Sigmoid colon (tissue), 7 donors: ENCODE measurements around the gene PLCD1. TPM values are rescaled to one million over a fixed set of nuclear protein-coding genes. Genes with fewer than 3 reads are reported as not detected.
A peak's percentile ranks its signal among the peaks of the same experiment; 100 is the strongest.

Experiments
- DNase-seq: peaks from one replicate; pipeline ENCODE4 v3.0.0-alpha.2; 2019
- H3K27ac ChIP-seq, 4 donors: fragments of 200-600 bp; sonication (generic); one replicate each; pipeline ENCODE4 v1.5.1; 2016 to 2019; ENCODE audit warnings: mild to moderate bottlenecking in 1 of 4
- H3K27me3 ChIP-seq, 3 donors: fragments of 200-600 bp; sonication (generic); one replicate each; pipeline ENCODE4 v1.5.1; 2019; ENCODE audit warnings: mild to moderate bottlenecking in 1 of 3
- H3K36me3 ChIP-seq, 4 donors: fragments of 200-600 bp; sonication (generic); one replicate each; pipeline ENCODE4 v1.5.1; 2016 to 2019
- H3K4me1 ChIP-seq, 4 donors: fragments of 200-600 bp; sonication (generic); one replicate each; pipeline ENCODE4 v1.5.1; 2017 to 2019
- H3K4me3 ChIP-seq, 4 donors: fragments of 200-600 bp; sonication (generic); one replicate each; pipeline ENCODE4 v1.5.1; 2017 to 2019; ENCODE audit warnings: mild to moderate bottlenecking in 2 of 4, moderate library complexity in 1 of 4
- H3K9me3 ChIP-seq, 4 donors: fragments of 200-600 bp in 3 of 4; sonication (generic) in 3 of 4; one replicate each; pipeline versions ENCODE4 v1.5.1 to v1.6.1; 2013 to 2019
- EP300 ChIP-seq, 4 donors: sonication (generic); formaldehyde crosslinking; IDR thresholded peaks; one replicate each; pipeline ENCODE4 v1.6.1; 2017; ENCODE audit warnings: antibody characterized with exemption in 4 of 4
- POLR2A ChIP-seq, 2 donors: fragments of 450-650 bp; IDR thresholded peaks; one replicate each; pipeline ENCODE4 v1.6.1; 2016; ENCODE audit warnings: antibody characterized with exemption in 2 of 2, mild to moderate bottlenecking in 2 of 2, moderate library complexity in 2 of 2
- POLR2AphosphoS5 ChIP-seq, 4 donors: sonication (generic); formaldehyde crosslinking; IDR thresholded peaks; one replicate each; pipeline ENCODE4 v1.6.1; 2017; ENCODE audit warnings: antibody characterized with exemption in 4 of 4
- WGBS, 2 donors: extraction: QIAGEN DNeasy Blood & Tissue Kit; methylation state at CpG; one replicate each; pipeline ENCODE4 v1.1.7; 2013; 5-methylcytosine and 5-hydroxymethylcytosine counted together
- intact Hi-C: fragments of 100-400 bp; cut with DNase I; formaldehyde crosslinking; loops from one replicate; pipeline ENCODE4 v1.15.1; 2023
- polyA plus RNA-seq, 3 donors: library from polyadenylated mRNA; stranded (reverse); fragments of 200-250 nt; gene quantifications; one replicate each; pipeline ENCODE4 v1.2.3, GENCODE V29; 2013
- total RNA-seq, 4 donors: library from RNA; depleted of rRNA; stranded (reverse); fragments of >200 nt; gene quantifications; one replicate each; pipeline ENCODE4 v1.1.0, GENCODE V29; 2016
- TF ChIP-seq, protein P1 (sequence below), 4 experiments: fragments of 450-650 bp in 3 of 4; fragments of 200-600 bp in 1 of 4; IDR thresholded peaks; one replicate each; pipeline ENCODE4 v1.5.1; 2016 to 2019; ENCODE audit warnings: antibody characterized with exemption in 4 of 4, mild to moderate bottlenecking in 3 of 4, moderate library complexity in 2 of 4
- donor health status: healthy with polysubstance abuse.
- donor health status: Bipolar disorder and iron deficiency.
- donor health status: healthy.

PLCD1 gene
- total and polyA plus RNA-seq, 7 donors: 10.3 to 139 (median 22.7) TPM

DNA sequence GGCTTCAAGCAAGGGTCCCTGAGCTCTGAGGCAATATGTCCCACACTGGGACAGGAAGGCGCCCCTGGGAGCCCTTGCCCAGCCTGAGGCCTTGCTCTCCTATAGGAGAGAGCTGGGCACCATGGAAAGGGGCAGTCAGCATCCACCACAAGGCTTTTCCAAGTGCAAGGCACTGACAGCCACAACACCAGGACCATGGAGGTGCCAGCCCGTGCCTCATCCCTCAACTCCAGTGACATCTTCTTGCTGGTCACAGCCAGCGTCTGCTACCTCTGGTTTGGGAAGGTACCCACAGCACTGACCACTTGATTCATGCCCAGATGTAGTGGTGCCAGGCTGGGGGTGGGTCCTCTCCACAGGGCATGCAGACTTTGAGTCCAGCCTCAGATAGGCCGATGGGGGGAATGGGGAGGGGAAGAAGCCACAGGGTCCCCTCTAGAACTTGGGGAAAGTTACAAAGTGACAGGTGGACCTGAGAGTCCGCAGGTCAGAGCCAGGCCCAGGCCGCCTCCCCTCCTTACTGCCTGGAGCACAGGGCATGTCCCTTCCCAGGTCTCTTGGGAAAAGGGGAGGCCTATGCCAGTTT, 27.1 kb downstream of the PLCD1 start:
- H3K9me3 ChIP-seq: no peaks in the 10 kb centered on the region
- WGBS, 2 donors: 91 to 97% methylated on average over 6 of the region's 6 CpGs
- H3K27me3 ChIP-seq: no peaks in the 10 kb centered on the region
- intact Hi-C loops: loop anchor here (2.0 kb wide), 1 partner anchor 148 kb away; no protein-coding TSS in a partner anchor
- no peak overlapping the region for H3K4me3 ChIP-seq
- H3K4me1 ChIP-seq: peaks cover 0 to 35% (median 18%) of the 10 kb centered on the region in 4 donors
- TF ChIP-seq, protein P1, sequence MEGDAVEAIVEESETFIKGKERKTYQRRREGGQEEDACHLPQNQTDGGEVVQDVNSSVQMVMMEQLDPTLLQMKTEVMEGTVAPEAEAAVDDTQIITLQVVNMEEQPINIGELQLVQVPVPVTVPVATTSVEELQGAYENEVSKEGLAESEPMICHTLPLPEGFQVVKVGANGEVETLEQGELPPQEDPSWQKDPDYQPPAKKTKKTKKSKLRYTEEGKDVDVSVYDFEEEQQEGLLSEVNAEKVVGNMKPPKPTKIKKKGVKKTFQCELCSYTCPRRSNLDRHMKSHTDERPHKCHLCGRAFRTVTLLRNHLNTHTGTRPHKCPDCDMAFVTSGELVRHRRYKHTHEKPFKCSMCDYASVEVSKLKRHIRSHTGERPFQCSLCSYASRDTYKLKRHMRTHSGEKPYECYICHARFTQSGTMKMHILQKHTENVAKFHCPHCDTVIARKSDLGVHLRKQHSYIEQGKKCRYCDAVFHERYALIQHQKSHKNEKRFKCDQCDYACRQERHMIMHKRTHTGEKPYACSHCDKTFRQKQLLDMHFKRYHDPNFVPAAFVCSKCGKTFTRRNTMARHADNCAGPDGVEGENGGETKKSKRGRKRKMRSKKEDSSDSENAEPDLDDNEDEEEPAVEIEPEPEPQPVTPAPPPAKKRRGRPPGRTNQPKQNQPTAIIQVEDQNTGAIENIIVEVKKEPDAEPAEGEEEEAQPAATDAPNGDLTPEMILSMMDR (IDR thresholded peaks at IDR 0.05): no peak
- TF ChIP-seq EP300 (IDR thresholded peaks at IDR 0.05) (no peak), POLR2AphosphoS5 (IDR thresholded peaks at IDR 0.05) (no peak), POLR2A (IDR thresholded peaks at IDR 0.05) (no peak)
- no peak overlapping the region for H3K27ac ChIP-seq
- H3K36me3 ChIP-seq: peaks cover 0 to 30% (median 7%) of the 10 kb centered on the region in 4 donors
- DNase-seq: peak; percentile 67

DNA sequence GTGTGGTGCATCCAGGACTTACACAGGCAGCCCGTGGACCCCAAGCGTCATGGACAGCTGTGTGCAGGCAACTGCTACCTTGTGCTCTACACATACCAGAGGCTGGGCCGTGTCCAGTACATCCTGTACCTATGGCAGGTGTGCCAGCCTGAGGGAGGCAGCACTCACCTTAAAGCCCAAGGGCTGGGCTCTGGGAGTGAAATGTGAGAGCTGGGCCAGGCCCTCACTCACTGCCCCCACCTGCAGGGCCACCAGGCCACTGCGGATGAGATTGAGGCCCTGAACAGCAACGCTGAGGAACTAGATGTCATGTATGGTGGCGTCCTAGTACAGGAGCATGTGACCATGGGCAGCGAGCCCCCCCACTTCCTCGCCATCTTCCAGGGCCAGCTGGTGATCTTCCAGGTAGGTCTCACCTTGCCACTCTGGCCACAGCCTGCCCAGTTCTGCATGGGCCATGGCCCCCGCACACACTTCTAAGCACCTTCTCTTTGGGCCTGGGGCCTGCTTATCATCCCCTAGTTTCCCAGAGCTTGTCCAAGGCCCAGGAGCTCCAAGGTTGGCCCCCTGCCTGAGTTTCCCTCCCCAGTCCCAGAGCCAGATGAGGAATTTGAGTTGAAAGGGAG, 27.9 kb downstream of the PLCD1 start:
- TF ChIP-seq POLR2AphosphoS5 (IDR thresholded peaks at IDR 0.05) (no peak), POLR2A (IDR thresholded peaks at IDR 0.05) (no peak), EP300 (IDR thresholded peaks at IDR 0.05) (no peak)
- TF ChIP-seq, protein P1 (IDR thresholded peaks at IDR 0.05): no peak
- H3K36me3 ChIP-seq: peaks cover 0 to 24% (median 5%) of the 10 kb centered on the region in 4 donors
- H3K4me1 ChIP-seq: peaks cover 0 to 35% (median 18%) of the 10 kb centered on the region in 4 donors
- H3K9me3 ChIP-seq: no peaks in the 10 kb centered on the region
- intact Hi-C loops: loop anchor here (2.0 kb wide), 1 partner anchor 147 kb away; no protein-coding TSS in a partner anchor
- DNase-seq: peak; percentile 63
- WGBS, 2 donors: 72 to 90% methylated on average over 9 of the region's 9 CpGs
- H3K27me3 ChIP-seq: no peaks in the 10 kb centered on the region
- H3K4me3 ChIP-seq: no peak overlapping the region
- no peak overlapping the region for H3K27ac ChIP-seq

DNA sequence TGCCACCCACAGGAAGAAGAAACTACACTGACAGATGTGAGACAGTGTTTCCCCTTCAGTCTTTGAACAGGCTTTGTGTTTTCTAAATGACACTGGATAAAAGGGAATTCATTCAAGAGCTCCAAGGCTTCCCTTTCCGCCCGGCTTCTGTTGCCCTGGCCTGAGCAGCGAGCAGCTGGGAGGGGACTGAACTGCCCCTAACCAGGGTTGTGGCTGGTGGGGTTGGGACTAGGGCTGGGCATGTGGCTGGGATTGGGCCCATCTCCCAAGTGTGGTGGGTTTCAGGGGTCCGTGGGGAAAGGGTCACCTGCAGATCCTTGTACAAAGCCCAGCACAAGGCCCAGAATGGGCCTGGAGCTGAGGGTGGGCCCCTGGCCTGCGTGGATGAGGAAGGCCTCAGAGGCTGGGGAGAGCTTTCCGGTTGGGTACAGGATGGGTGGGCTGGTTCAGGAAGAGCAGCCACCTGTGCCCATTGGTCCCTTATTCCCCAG, 28.4 kb downstream of the PLCD1 start:
- Histone ChIP-seq H3K27me3 (no peaks in the 10 kb centered on the region), H3K9me3 (no peaks in the 10 kb centered on the region), H3K4me3 (no peak overlapping the region), H3K36me3 (peaks cover 0 to 18% (median under 1%) of the 10 kb centered on the region in 4 donors), H3K4me1 (peaks cover 0 to 35% (median 18%) of the 10 kb centered on the region in 4 donors), H3K27ac (no peak overlapping the region)
- 96 to 98% methylated on average over 6 of the region's 6 CpGs for WGBS, 2 donors
- DNase-seq: peak; percentile 64
- intact Hi-C loops: no loop called here
- TF ChIP-seq EP300 (IDR thresholded peaks at IDR 0.05): no peak

DNA sequence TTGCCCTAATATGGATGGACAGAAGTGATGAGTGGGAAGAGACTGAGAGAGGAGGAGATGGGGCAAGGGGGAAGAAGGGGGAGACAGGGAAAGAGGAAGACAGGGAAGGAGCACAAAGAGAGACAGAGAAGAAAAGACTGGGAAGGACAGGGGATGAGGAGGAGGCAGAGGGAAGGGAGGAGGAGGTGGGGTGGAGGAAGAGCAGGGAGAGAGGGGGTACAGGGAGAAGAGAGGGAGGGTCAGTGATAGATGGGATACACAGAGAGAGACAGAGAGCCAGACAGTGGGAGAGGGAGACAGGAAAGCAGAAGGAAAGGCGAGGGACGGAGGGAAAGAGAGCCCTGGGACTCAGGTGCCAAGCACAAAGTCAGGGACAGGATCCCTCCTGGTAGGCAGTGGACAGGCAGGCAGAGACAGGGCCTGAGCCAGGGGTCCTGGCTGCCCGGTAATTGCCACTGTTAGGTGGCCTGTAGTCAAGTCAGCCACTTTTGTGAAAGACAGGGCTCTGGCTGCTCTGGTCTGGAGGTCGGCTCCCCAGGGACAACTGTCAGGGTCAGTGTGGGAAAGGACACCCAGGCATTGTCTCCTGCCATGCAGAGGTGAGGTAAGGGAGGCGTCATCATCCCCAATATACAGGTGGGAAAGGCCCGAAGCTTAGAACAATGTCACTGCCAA, 29.1 kb downstream of the PLCD1 start:
- H3K36me3 ChIP-seq: peaks cover 0 to 13% (median 0%) of the 10 kb centered on the region in 4 donors

More for the DNA sequence above, 29.1 kb downstream of the PLCD1 start:
- H3K27ac ChIP-seq: no peak overlapping the region
- no peaks in the 10 kb centered on the region for H3K27me3 ChIP-seq
- DNase-seq: peak; percentile 57
- no peaks in the 10 kb centered on the region for H3K9me3 ChIP-seq
- H3K4me1 ChIP-seq: peaks cover 0 to 35% (median 18%) of the 10 kb centered on the region in 4 donors
- intact Hi-C loops: no loop called here
- H3K4me3 ChIP-seq: no peak overlapping the region
- 94 to 95% methylated on average over 6 of the region's 6 CpGs for WGBS, 2 donors
- no peak for TF ChIP-seq POLR2AphosphoS5 (IDR thresholded peaks at IDR 0.05)
- TF ChIP-seq EP300 (IDR thresholded peaks at IDR 0.05): no peak
- TF ChIP-seq, protein P1 (IDR thresholded peaks at IDR 0.05): no peak
- TF ChIP-seq POLR2A (IDR thresholded peaks at IDR 0.05): no peak
